COR-L47 (cell line): Measurements from ENCODE around the gene LECT2.

Source experiments
- DNase-seq: peaks from one replicate; lab custom pipeline; 2025; lab: John Stamatoyannopoulos, UW

LECT2 gene

DNA sequence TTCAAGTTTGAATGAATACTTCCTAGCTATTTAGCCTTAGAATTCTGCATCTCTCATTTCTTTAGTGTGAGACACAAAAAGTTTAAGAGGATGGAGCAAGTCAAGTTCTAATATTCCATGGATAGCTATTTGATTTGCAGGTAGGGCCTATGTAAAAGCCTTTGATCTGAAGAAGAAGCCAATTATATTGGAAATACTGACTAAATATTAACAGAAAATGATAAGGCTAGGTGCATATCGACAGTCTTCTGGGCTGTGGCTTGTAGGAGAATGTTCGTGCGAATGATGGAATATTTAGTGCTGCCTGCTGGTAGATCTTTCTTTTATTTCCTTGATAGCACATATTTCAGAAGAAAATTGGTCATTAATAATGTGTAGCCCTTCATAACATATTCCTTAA, at the start of gene LECT2:
LECT2 (minus strand) TSS at position 85 of the 400 bp plus-strand sequence. CDS start 150 bp downstream, outside the sequence.
- DNase-seq, result no peak

DNA sequence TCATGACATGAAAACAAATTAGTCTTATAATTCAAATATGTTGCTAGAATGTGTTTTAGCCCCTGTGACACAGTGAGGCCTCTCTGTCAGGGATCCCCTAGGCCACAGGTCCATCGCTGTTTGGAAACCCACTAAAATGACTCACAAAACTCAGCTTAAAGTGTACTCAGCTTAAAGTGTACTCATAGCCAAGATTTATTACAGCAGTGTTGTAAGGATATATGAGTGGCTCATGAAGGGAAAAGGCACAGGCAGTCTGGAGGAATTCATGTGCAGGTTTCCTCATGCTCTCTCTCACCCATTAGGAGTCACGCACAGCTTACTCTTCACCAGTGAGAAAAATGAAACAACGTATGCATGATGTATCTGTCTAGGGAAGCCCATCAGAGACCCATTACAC, 49.7 kb upstream of the LECT2 start:
- DNase-seq, result no peak

DNA sequence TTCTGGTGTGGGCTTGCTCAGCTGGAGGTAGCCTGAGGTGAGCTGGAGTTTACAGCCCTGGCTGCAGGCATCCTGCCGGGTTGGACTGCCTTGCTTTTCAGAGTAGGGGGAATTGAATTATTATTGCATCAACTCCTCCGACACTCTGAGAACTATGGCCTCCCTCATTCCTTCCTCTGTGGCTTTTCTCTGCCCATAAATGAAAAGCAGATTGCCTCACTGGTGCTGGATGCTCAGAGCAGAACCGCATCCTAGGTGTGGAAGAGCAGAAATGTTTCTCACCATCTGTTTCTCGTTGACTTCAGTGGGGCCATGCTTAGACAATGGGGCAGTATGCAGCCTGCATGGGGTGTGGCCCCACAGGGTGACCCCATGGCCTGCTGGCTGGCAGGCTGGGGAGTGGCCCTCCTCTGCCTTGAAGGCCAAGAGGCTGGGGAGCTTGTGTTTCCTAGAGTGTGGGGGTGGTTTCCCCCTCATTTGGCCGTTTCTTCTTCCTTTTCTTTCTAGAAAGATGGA, 46.7 kb upstream of the LECT2 start:
- no peak for DNase-seq

DNA sequence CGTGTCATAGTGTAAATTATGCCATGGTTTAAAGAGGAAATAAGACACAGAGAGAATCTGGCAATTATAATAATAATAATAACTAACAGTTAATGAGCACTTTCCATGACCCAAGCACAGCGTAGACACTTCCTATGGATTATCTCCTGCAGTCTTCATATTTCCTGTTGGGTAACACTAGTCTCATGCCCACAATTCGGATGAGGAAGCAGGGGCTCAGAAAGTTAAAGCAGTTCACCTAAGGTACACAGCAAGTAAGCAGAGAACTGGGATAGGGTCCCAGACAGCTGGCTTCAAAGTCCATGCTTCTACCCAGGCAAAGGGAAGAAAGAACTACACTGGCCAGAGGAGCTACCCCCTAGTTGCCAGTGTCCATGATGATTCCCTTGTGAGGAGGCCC, 46.1 kb upstream of the LECT2 start:
- no peak for DNase-seq

DNA sequence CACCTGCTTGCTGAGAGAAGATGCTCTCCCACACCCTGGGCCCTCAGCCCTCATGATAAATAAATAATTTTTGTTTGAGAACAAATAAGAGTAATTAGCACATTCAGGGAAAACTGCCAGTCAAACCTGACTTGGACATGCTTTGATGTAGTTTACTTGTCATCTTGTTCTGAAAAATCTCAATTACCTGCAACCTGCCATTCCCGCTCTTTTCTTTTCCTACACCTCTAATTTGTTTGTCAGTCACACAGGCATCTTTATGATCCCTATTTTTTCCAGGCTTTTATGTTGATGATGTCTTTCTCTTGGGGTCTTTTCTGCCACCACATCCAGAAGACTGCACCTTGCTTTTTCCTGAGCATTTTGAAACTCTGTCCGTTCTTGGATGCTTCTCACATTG, 45.4 kb upstream of the LECT2 start:
- no peak for DNase-seq

DNA sequence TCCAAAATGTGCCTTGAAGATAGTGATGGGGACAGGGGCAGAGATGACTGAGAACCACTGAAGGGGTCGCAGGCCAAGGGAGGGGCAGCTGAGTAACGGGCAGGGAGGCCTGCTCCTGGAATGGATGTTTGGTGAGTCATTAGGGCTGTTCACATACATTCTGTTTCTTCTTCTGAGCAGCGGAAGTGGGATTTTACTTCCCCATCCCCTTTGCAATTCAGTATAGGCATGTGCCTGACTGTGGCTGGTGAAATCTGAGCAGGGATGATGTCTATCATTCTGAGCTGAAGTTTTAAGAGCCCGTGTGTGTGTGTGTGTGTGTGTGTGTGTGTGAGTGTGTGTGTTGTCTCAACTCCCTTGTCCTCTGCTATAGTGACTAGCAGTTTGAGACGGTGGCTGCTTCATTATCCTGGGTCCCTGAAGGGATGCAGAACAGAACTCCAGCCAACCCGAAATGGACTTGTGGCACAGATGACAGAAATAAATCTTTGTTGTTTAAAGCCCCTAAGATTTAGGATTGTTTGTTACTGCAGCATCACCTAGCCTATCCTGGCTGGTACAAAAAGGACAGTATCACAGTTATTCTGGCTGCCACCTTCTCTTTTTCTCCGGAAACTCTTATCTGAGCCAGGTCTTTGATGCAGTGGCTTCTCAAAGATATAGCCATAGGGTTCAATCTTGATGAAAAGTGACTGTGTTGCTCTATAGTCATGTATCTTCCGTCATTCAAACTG, 44.8 kb upstream of the LECT2 start:
- DNase-seq, result no peak

DNA sequence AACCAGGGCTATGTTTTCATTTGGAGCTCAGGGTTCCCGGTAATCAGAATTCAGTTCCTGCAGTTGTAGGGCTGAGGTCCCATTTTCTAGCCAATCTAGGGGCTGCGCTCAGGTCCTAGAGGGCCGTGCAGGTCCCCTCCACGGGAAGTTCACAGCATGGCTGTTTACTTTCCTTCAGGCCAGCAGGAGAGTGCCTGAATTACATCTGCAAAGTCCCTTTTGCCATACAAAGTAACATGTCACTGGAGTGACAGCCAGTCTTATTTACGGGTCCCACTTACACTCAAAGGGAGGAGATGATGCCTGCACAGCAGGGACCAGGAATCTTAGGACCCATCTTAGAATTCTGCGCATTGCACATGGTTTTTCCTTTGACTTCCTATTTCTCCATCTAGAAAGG, 44.1 kb upstream of the LECT2 start:
- DNase-seq, result no peak

DNA sequence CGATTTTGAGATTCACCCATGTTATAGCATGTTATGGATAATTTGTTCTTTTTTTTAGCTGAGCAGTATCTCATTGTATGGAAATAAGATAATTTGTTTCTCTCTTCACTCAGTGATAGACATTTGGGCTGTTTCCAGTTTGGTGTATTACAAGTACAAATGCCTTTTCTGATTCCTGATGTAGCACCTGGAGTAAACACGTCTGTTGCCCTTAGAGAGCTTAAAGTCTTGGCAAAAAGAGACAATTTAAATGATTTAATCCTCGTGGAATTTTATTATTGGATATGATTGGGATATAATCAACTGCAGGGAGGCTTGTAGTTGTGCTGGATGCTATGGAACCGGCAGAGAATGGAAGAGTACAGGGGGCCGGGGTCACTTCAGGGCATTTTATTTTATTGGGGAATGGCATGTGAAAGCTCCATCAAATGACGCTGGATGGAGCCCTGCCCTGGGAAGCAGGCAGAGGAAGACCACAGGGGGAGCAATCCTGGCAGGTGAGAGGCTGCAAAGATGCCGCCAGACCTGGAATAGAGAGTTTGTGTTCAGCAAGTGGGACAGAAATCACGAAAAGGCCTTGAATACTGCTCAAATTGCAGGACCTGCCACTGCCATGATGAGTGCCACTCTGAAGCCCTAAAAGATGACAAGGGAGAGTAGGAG, 43.0 kb upstream of the LECT2 start:
- no peak for DNase-seq

DNA sequence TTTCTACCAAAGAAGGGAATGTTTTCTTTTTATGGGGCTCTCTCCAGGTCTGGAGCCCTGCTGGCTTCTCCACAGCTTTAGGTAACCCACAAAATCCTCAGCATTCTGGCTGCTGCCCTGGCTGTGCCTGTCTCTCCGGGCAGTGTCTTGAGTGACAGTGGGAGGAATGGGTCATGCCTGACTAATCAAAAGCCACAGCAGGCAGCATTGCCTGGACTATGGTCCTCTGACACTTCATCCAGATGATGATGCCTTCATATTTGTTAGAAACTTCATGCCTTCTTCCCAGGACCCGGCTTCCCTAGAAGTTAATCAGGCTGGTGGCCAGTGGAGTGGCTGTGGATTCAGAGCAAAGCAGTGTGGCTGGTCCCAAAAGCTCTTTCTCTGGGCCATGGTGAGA, 41.8 kb upstream of the LECT2 start:
- DNase-seq, result no peak

DNA sequence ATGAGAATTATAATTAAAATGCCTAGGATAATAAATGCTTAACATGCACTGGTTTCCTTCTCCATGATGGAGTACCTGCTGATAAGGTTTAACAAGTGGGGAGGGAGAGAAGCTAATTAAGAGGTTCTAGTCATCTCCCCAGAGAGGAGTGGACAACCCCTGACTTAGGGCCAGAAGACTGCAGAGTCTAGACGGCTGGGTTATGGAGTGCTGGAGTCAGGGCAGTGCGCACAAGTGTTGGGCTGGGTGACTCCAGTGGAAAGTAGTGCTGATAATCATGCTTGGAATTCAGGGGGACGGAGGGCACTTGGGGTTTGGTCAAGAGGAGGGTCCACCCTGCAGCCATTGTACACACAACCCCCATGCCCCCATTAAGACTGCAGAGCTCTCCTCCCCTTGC, 41.2 kb upstream of the LECT2 start:
- no peak for DNase-seq

DNA sequence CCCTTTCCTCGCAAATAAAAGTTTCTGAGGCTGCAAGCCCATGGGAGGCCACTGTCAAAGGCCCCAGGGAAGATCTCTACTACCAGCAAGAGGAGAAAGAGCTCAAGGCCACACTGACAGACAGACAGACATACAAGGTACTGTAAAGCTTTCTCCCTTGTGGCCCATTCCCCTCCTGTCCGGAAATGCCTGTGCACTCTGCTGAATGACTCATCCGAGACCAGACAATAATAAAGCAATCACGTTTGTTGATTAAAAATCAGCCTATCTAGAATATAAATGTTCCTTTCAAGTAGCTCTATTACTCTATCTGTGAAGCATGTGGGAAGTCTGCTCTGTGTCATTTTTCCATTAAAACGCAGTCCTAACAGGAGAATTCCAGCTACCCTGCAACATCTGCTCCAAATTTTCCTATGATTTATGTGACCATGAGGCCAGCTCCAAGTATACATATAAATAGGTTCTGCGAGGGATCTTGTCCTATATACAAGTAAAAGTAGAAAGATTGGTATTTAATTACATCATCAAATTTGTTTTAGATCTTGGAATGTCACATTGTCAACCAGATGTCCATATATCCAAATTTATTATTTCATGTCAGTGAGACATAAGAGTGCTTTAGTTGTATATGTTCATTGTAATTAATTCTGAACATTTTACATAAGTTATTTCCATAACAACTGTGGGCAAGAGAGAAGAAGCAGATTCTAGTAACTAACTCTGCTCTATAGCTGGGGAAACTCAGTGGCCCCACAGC, 39.3 kb upstream of the LECT2 start:
- no peak for DNase-seq

DNA sequence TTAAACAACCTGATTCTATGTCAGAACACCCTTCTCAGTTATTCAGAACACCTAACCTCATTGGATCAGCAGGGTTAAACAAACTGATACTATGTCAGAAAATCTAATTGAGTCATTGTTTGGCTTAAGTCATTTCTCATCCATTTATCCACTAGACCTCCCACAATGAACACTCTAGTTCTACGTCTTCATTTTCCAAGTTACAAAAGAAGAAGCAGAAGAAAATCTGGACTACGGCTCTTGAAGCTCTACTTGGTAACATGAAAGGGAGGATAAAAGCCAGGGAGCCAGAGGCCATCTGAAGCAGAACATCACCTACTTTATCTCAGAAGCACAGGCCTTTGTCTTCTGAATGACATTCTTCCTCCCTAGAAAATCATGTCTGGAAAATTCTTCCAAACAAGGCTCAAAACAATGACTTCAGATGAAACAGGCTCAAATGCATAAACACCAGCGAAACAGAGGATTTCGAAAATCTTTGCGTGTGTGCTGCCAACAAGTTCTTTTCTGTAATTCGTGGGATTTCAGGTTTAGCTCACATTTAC, 38.6 kb upstream of the LECT2 start:
- no peak for DNase-seq

DNA sequence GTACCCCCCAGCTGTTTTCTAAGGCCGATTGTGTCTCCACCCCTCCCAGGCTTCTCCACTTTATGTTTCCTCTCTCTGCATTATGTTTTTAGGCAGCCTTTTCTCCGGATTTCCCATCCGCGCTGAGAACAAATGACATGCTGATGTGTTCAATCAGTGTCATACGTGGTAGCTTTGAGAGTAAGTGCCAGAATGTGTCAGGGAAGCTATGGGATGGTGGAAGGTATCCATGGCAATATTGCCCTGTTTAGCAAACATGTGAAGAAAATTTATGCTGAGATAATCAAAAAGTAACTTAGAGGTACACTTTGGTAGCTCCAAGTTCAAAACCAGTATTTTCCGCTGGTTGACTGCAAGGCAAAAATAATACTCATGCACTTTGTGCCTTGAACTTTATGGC, 36.6 kb upstream of the LECT2 start:
- DNase-seq, result no peak

DNA sequence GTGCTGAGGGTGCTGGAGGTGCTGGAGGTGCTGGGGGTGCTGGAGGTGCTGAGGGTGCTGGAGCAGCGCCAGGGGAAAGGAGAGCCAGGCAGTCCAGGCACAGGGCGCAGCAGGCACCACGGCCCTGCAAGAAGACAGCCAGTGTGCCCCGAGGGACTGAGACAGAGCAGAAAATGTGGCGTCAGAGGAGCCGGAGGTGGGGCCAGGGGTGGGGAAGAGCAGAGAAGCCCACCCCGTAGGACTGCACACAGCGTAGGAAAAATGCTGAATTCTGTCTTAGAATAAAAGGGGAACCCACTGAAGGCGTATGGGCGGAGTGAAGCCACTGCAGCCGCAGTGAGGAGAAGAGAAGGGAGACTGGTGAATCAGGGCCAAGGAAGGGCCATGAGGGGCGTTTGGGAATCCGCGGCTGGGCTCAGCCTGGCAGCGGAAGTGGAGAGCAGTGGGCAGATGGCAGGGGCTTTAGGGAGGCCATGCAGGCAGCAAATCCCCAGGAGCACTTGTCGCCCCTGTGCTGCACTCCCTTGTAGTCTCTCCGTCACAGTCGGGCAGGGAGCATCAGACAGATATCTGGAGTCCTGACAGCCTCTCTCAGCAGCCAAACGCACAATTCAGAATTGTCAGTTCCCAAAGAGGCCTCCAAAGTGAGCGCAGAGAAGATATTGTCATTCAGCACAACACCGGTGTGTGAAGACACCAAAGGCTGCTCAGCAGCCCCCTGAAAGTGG, 35.9 kb upstream of the LECT2 start:
- DNase-seq, result no peak

DNA sequence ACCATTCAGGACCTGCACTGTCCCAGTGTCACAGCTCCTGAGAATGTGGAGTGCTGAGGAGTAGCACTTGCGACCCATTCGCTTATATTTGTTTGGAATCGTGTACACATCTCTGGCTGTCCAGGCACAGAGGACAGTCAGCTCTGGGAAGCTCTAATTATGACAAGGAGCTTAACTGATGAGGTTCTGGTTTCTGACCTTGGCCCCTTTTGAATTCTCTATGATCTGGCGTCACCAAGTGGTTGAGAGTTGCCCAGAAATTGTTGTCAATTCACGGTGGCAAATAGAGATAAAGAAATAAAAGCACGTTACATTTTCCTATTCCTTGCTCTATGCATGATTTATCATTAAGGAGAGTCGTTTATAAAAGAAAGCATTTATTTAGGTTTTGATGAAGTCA, 34.9 kb upstream of the LECT2 start:
- DNase-seq, result no peak

DNA sequence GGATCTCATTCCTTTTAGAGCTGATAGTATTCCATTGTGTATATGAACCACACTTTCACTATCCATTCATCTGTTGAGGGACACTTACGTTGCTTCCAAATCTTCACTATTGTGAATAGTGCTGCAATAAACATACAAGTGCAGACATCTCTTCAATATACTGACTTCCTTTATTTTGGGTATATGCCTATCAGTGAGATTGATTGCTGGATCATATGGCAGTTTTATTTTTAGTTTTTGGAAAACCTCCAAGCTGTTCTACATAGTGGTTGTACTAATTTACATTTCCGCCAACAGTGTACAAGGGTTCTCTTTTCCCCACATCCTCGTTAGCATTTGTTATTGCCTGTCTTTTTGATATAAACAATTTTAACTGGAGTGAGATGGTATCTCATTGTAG, 33.8 kb upstream of the LECT2 start:
- DNase-seq, result no peak

DNA sequence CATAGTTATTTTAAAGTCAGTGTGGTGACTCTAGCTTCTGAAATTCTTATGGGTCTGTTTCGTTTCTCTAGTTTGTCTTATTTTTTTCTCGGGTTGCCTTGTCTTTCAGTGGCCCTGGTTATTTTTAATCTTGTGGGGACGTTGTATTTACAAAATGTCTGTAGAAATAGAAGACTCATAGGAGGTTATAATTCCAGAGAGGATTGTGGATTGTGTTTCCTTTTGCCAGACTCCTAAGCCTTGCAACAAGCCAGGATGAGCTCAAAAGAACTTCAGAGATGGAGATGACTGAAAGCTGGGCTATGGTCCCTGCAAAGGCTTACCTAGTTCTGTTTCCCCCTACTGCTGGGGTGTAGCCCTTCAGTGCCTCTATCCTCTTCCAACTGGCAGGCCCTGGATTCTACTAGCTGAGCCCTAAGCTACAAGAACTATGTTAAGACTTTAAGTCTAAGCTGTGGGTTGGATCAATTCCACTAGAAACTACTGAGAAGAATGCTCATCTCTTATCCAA, 32.2 kb upstream of the LECT2 start:
- no peak for DNase-seq

DNA sequence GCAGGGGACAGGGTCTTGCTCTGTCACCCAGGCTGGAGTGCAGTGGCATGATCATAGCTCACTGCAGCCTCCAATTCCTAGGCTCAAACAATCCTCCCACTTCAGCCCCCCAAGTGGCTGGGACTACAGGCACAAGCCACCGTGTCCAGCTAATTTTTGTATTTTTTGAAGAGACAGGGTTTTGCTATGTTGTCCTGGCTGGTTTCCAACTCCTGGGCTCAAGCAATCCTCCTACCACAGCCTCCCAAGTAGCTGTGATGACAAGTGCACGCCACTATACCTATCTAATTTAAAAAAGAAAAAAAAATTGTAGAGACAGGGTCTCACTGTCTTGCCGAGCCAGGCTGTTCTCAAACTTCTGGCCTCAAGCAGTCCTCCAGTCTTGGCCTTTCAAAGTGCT, 31.6 kb upstream of the LECT2 start:
- no peak for DNase-seq

DNA sequence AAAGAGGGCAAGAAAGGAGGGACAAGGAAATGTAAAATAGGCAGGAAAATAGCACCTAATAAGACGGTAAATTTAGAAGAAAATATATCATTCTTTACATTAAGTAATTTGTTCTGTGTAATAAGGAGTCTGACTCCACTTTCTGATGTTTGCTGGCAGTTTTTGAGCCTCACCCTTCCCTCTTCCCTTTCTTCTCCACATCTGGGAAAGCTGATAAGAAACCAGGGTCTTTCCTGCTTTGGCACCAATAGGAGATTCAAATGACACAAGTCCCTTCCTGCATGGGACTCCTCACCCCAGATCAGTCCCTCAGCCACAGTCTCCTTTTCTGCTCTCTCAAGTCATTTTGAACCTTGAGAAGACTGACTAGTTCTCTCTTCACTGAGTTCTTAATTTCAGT, 31.2 kb upstream of the LECT2 start:
- DNase-seq, result no peak

DNA sequence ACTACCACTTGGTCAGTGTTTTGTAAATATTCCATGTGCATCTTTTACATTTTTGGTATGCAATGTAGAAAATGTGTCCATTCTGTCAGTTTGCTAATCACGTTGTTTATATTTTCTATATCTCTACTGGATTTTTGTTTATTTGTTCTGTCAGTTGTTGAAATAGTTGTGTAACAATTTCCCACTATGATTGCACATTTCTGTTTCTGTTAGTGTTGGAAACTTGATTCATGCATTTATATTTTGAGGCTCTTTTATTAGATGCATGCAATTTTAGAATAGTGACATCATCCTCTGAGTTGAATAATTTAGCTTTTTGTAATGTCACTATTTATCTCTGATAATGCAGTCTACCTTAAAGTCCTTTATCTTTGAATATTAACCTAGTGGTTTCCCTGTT, 25.8 kb upstream of the LECT2 start:
- DNase-seq, result no peak

DNA sequence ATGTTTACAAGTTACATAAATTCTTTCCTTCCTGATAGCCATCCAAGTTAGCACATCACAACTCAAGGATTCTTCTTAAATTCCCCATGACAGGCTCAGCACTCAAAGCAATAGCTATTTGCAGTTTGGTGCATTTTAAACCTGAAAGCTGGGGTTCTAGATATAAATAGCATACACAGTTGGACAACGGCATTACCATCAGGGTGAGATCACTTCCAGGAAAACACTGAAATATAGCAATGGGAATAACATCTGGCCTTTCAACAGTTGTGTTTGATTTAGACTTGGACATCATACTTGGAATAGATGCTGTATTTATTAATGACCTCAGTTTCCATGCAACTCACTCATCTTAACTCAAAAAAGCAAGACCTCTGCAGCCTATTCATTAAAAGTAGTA, 24.7 kb upstream of the LECT2 start:
- DNase-seq, result no peak

DNA sequence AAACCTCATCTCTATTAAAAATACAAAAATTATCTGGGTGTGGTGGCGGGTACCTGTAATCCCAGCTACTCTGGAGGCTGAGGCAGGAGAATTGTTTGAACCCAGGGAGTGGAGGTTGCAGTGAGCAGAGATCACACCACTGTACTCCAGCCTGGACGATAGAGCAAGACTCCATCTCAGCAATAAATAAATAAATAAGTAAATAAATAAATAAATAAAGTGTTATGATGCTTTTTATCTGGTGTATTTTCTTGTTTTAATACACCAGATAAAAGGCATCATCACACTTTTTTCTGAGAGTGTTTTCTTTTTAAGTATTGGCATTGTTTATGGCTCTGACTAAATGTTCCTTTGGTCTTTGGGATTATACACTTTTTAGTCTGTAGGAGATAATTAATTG, 24.2 kb upstream of the LECT2 start:
- no peak for DNase-seq
